HEK293 (cell line): ENCODE data around the gene ABCC3.

Experiments
- BCL6B ChIP-seq: fragments of 450-650 bp; formaldehyde crosslinking; IDR thresholded peaks from 2 replicates; pipeline ENCODE4 v1.5.1; 2017; ENCODE audit warnings: missing biosample characterization, missing genetic modification characterization
- ELK4 ChIP-seq: IDR thresholded peaks from 2 replicates; pipeline ENCODE4 v1.6.1; 2011; ENCODE audit warnings: mild to moderate bottlenecking, low read depth, low read length, borderline replicate concordance
- HOXC10 ChIP-seq: sonication (generic); formaldehyde crosslinking; IDR thresholded peaks from 2 replicates; pipeline ENCODE4 v1.8.1; 2023; ENCODE audit warnings: mild to moderate bottlenecking, missing genetic modification reagents
- KLF10 ChIP-seq: fragments of 450-650 bp; IDR thresholded peaks from 2 replicates; pipeline ENCODE4 v1.5.1; 2018; ENCODE audit warnings: missing biosample characterization, mild to moderate bottlenecking, missing genetic modification characterization
- KLF16 ChIP-seq: fragments of 450-650 bp; formaldehyde crosslinking; IDR thresholded peaks from 2 replicates; pipeline ENCODE4 v1.5.1; 2017; ENCODE audit warnings: missing biosample characterization, missing genetic modification characterization
- KLF9 ChIP-seq: fragments of 450-650 bp; formaldehyde crosslinking; IDR thresholded peaks from 2 replicates; pipeline ENCODE4 v1.5.1; 2016; ENCODE audit warnings: missing biosample characterization, missing genetic modification characterization, low read depth
- MEIS1 ChIP-seq: sonication (generic); formaldehyde crosslinking; IDR thresholded peaks from 2 replicates; pipeline ENCODE4 v1.8.1; 2022; ENCODE audit warnings: missing genetic modification reagents, mild to moderate bottlenecking, borderline replicate concordance
- MZF1 ChIP-seq: fragments of 450-650 bp; formaldehyde crosslinking; IDR thresholded peaks from 2 replicates; pipeline ENCODE4 v1.5.1; 2017; ENCODE audit warnings: missing biosample characterization, missing genetic modification characterization, borderline replicate concordance
- PRDM6 ChIP-seq: fragments of 450-650 bp; formaldehyde crosslinking; IDR thresholded peaks from 2 replicates; pipeline ENCODE4 v1.5.1; 2017; ENCODE audit warnings: missing biosample characterization, missing genetic modification characterization
- RBAK ChIP-seq: fragments of 450-650 bp; formaldehyde crosslinking; IDR thresholded peaks from 2 replicates; pipeline ENCODE4 v1.5.1; 2016; ENCODE audit warnings: missing biosample characterization, missing genetic modification characterization
- SP7 ChIP-seq: fragments of 450-650 bp; formaldehyde crosslinking; IDR thresholded peaks from 2 replicates; pipeline ENCODE4 v1.5.1; 2016; ENCODE audit warnings: missing biosample characterization, missing genetic modification characterization
- YY1 ChIP-seq: fragments of 450-650 bp; formaldehyde crosslinking; IDR thresholded peaks from 2 replicates; pipeline ENCODE4 v1.5.1; 2018; ENCODE audit warnings: missing biosample characterization, missing genetic modification characterization
- ZBTB10 ChIP-seq: fragments of 450-650 bp; formaldehyde crosslinking; IDR thresholded peaks from 2 replicates; pipeline ENCODE4 v1.5.1; 2016; ENCODE audit warnings: missing biosample characterization, missing genetic modification characterization
- ZBTB44 ChIP-seq: fragments of 450-650 bp; IDR thresholded peaks from 2 replicates; pipeline ENCODE4 v1.5.1; 2018; ENCODE audit warnings: missing biosample characterization, mild to moderate bottlenecking, missing genetic modification characterization
- ZBTB7A ChIP-seq: fragments of 450-650 bp; formaldehyde crosslinking; IDR thresholded peaks from 2 replicates; pipeline ENCODE4 v1.5.1; 2016; ENCODE audit warnings: low read depth, missing biosample characterization, missing genetic modification characterization
- ZNF16 ChIP-seq: fragments of 450-650 bp; formaldehyde crosslinking; IDR thresholded peaks from 2 replicates; pipeline ENCODE4 v1.5.1; 2016; ENCODE audit warnings: low read depth, missing biosample characterization, missing genetic modification characterization
- ZNF19 ChIP-seq: fragments of 450-650 bp; formaldehyde crosslinking; IDR thresholded peaks from 2 replicates; pipeline ENCODE4; 2016; ENCODE audit warnings: missing biosample characterization, missing genetic modification characterization, low read depth
- ZNF202 ChIP-seq: fragments of 450-650 bp; formaldehyde crosslinking; IDR thresholded peaks from 2 replicates; pipeline ENCODE4 v1.5.1; 2016; ENCODE audit warnings: missing biosample characterization, missing genetic modification characterization, borderline replicate concordance
- ZNF211 ChIP-seq: fragments of 450-650 bp; formaldehyde crosslinking; IDR thresholded peaks from 2 replicates; pipeline ENCODE4 v1.5.1; 2016; ENCODE audit warnings: low read depth, missing biosample characterization, missing genetic modification characterization
- ZNF24 ChIP-seq: fragments of 450-650 bp; formaldehyde crosslinking; IDR thresholded peaks from 2 replicates; pipeline ENCODE4 v1.5.1; 2016; ENCODE audit warnings: missing biosample characterization, missing genetic modification characterization
- ZNF292 ChIP-seq: fragments of 450-650 bp; formaldehyde crosslinking; IDR thresholded peaks from 2 replicates; pipeline ENCODE4 v1.5.1; 2016; ENCODE audit warnings: low read depth, missing biosample characterization, missing genetic modification characterization, borderline replicate concordance
- ZNF423 ChIP-seq: fragments of 450-650 bp; formaldehyde crosslinking; IDR thresholded peaks from 2 replicates; pipeline ENCODE4 v1.5.1; 2016; ENCODE audit warnings: missing biosample characterization, missing genetic modification characterization
- ZNF473 ChIP-seq: fragments of 450-650 bp; formaldehyde crosslinking; IDR thresholded peaks from 2 replicates; pipeline ENCODE4 v1.5.1; 2017; ENCODE audit warnings: missing biosample characterization, missing genetic modification characterization
- ZNF529 ChIP-seq: fragments of 450-650 bp; formaldehyde crosslinking; IDR thresholded peaks from 2 replicates; pipeline ENCODE4 v1.5.1; 2017; ENCODE audit warnings: missing genetic modification characterization, missing biosample characterization; ENCODE audit not compliant: insufficient replicate concordance
- ZNF561 ChIP-seq: fragments of 450-650 bp; IDR thresholded peaks from 2 replicates; pipeline ENCODE4 v1.5.1; 2018; ENCODE audit warnings: missing biosample characterization, missing genetic modification characterization, borderline replicate concordance
- ZNF585B ChIP-seq: fragments of 450-650 bp; formaldehyde crosslinking; IDR thresholded peaks from 2 replicates; pipeline ENCODE4 v1.5.1; 2016; ENCODE audit warnings: missing biosample characterization, missing genetic modification characterization
- ZNF704 ChIP-seq: fragments of 450-650 bp; formaldehyde crosslinking; IDR thresholded peaks from 2 replicates; pipeline ENCODE4 v1.5.1; 2016; ENCODE audit warnings: missing biosample characterization, missing genetic modification characterization
- ZNF777 ChIP-seq: fragments of 450-650 bp; formaldehyde crosslinking; IDR thresholded peaks from 2 replicates; pipeline ENCODE4 v1.5.1; 2017; ENCODE audit warnings: missing biosample characterization, missing genetic modification characterization, borderline replicate concordance
- ZSCAN5A ChIP-seq: fragments of 450-650 bp; formaldehyde crosslinking; IDR thresholded peaks from 2 replicates; pipeline ENCODE4 v1.5.1; 2016; ENCODE audit warnings: missing biosample characterization, missing genetic modification characterization

Gene ABCC3

GRCh38 chr17:50707289-50708049 is 72.8 kb downstream of the ABCC3 start, which contains the start of gene ANKRD40 (continued):
- TF ChIP-seq ZSCAN5A (tag by site-specific recombination) (peak; percentile 93), ZBTB7A (tag by site-specific recombination) (peak; percentile 76), ZNF704 (tag by site-specific recombination) (peak; percentile 95), MEIS1 (CRISPR knock-in tag) (no peak), ZNF423 (tag by site-specific recombination) (peak; percentile 36; the same call in 1 of the 2 replicates), PRDM6 (tag by site-specific recombination) (no peak), BCL6B (no peak), MZF1 (tag by site-specific recombination) (peak; percentile 49), ZNF292 (no peak), ZBTB10 (tag by site-specific recombination) (peak; percentile 89), ZNF202 (no peak), ZNF24 (tag by site-specific recombination) (peak; percentile 30; the same call in 1 of the 2 replicates), ZNF585B (tag by site-specific recombination) (no peak), ZNF777 (tag by site-specific recombination) (no peak), KLF9 (tag by site-specific recombination) (peak; percentile 84), KLF10 (tag by site-specific recombination) (peak; percentile 95), ZNF561 (tag by site-specific recombination) (peak; percentile 93), ZBTB44 (peak; percentile 82; the same call in 1 of the 2 replicates), ZNF211 (tag by site-specific recombination) (no peak), ZNF16 (tag by site-specific recombination) (no peak), RBAK (tag by site-specific recombination) (no peak), HOXC10 (peak; percentile 26; the same call in 1 of the 2 replicates), ZNF473 (tag by site-specific recombination) (no peak), ELK4 (no peak), ZNF529 (tag by site-specific recombination) (no peak), YY1 (tag by site-specific recombination) (peak; percentile 82), ZNF19 (tag by site-specific recombination) (no peak), KLF16 (tag by site-specific recombination) (peak; percentile 96), SP7 (tag by site-specific recombination) (peak; percentile 6)
